Activated gamma-delta T cell treated with Interleukin-2 at 50 U/mL for 16 hours (primary cell): ENCODE results near the gene DOCK1.

Experiments
- DNase-seq: peaks from one replicate; pipeline ENCODE4 v3.0.0-alpha.2; 2020

Gene DOCK1

GRCh38 chr10:126955934-126956711 lies 50.9 kb downstream of the DOCK1 start:
- DNase-seq: no peak

DNA sequence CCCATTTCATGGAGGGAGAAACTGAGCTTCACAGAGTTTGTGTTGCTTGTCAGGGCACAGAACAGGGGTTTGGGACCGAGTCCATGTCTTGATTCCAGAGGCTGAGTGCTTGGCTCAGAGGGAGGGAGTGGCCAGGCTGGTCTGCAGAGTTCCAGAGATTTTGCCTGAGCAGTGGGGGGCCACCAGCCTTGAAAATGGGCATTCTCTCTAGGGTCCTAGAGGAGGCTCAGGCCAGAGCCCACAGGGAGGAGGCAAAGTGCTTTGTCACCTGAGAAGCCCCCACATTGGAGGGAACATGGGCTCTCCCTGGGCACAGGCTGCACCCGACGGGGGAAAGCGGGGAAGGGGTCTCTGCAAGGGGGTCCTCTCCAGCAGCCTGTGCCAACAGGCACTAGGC lies 51.5 kb downstream of the DOCK1 start:
- no peak for DNase-seq

GRCh38 chr10:126957111-126957510 lies 51.9 kb downstream of the DOCK1 start:
- DNase-seq: no peak

DNA sequence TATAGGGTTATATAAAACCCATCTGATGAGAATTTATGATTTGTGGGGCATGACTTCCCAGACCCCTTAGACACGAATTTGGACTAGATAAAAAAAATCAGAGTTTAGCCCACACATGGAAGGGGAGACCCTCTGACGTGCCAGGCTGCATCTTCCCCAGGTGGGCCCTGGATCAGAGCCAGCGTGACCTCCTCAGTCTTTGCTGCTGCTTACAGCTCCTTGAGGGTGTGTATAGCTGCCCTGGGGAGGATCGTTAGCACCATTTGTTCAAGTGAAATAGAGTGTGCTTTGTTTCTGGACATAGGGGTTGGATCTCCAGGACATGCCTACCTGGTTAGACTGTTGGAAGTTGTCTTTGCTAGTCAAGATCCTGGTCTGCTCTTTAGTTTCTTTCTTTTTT lies 54.2 kb downstream of the DOCK1 start:
- DNase-seq: no peak

DNA sequence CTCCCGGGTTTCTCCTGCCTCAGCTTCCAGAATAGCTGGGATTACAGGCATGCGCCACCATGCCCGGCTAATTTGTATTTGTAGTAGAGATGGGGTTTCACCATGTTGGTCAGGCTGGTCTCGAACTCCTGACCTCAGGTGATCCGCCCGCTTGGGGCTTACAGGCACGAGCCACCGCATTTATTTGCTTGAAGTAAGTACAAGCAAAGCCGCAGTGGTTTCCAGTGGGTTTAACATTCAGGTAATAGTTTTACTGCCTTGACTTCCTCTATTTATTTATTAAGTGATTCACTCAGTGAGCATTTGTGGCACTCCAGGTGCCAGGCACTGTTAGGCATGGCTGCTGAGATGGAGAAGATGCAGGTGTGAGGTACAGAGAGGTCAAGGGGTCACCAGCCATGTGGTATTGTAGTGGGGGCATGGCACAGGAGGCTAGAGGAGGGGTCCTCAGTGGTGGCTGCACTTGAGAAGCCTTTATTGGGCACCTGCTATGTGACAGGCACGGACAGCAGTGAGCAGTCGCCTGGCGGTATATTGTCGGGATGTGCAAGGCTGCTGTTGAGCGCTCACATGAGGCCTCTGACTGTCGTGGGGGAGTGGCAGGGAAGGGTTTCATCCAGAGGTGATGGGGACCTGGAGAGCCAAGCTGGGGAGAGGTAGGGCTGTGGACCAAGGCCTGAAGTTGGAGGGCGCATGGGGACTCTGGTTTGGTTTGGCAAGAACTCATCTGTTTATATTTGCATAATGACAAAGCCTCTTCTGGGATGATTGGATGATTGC lies 54.9 kb downstream of the DOCK1 start:
- no peak for DNase-seq

DNA sequence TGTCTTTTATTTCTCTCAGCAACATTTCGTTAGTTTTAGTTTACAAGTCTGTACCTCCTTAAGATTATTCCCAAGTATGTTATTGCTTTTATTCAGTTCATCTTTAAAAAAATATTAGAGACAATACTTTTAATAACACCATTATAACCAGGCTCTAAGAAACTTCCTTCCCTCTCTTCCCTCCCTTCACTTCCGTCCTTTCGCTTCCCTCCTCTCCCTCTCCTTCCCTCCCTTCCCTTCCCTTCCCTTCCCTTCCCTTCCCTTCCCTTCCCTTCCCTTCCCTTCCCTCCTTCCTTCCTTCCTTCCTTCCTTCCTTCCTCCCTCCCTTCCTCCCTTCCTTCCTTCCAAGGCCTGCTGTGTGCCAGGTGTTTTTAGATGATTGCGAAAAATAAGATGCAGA lies 58.1 kb downstream of the DOCK1 start:
- no peak for DNase-seq

GRCh38 chr10:126964190-126964589 lies 59.0 kb downstream of the DOCK1 start:
- no peak for DNase-seq

DNA sequence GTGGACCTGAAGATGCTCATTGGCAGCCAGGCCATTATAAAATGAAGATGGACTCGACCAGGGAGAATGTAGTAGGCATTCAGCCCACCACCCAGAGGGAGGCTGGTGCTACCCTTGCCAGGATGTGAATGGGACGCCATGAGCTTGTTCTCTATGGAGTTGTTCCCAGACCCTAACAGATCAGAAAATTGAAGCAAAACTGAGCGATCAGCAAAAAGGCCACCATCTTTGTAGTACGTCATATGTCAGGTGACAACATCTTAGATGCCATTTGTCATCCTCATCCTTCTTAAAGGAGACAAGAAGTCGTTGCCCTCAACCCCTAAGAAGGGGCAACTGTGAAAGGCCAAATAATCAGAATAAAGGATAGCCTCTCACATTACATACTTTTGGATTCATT lies 61.7 kb downstream of the DOCK1 start:
- DNase-seq: no peak

GRCh38 chr10:126969310-126969709 lies 64.1 kb downstream of the DOCK1 start:
- no peak for DNase-seq

GRCh38 chr10:126972635-126973414 lies 67.6 kb downstream of the DOCK1 start:
- no peak for DNase-seq

- no peak for DNase-seq
These were observed 70.0 kb downstream of the DOCK1 start for GRCh38 chr10:126975221-126975620.

DNA sequence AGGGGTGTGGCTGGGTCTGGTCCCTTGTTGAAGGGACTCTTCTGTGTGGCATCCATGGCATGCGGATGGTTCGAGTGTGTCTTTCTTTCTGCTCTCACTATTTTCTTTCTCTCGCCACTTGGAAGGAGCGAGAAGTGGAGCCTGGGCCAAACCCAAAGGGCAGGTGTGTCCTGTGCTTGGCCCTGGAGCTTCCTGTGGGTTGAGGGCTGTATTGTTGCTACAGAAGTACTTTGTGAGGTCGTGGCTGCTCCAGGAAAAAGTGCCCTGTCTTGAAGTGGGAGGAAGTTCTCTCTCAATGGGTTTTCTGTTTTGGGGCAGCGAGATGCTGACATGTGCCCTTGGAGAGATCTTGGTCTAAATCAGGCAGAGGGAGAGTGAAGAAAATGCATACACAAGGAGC lies 72.0 kb downstream of the DOCK1 start:
- DNase-seq: no peak

DNA sequence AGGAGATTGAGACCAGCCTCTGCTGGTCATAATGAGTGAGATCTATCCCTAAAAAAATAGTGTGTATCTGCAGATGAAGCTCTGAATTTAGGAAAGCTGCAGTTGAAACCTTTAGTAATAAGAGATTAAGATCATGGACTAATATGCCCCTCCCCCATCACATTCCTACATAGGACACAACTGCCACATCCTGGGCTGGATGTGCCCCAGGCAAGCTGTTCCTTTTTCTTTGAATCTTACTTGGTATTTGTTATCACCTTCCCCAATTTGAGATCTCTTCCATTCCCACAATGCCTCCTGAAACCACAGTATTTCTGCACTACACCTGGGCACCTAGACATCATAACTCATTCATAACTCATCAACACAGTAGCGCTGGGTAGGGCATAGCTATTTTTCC lies 74.1 kb downstream of the DOCK1 start:
- no peak for DNase-seq

- no peak for DNase-seq
These were observed 88.0 kb downstream of the DOCK1 start for GRCh38 chr10:126993208-126993607.

DNA sequence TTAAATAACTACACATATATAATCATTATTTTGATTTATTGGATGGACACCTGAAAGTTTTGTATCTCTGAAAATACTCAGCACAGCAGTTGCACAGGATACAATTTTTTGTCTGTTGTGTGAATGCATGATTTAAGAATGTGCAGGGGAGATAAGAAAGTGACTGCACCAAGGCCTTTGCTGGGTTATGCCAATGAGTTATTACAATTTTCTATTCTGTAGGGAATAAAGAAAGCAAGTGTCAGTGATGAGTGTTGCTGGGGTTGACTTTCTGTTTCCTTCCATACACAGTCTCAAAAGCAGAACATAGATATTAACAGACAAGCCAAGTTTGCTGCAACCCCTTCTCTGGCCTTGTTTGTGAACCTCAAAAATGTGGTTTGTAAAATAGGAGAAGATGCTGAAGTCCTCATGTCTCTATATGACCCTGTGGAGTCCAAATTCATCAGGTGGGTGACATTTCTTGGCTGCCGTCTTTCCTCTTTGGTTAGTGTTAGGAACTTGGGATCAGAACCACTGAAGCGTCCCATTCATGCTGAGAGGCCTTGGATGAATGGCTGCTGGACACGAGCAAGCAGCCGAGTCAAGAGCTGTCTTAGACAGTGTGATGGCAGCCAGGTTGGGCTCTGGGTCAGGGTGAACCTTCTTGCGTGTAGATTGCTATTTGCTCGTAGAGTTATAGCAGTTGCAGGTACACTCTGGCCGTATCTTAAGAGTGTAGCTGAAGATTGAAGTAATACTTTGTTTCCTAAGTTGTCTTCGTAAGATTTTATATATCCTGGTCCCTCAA lies 92.8 kb downstream of the DOCK1 start:
- DNase-seq: no peak

- DNase-seq: no peak
These were observed 95.4 kb downstream of the DOCK1 start for GRCh38 chr10:127000598-127000997.

DNA sequence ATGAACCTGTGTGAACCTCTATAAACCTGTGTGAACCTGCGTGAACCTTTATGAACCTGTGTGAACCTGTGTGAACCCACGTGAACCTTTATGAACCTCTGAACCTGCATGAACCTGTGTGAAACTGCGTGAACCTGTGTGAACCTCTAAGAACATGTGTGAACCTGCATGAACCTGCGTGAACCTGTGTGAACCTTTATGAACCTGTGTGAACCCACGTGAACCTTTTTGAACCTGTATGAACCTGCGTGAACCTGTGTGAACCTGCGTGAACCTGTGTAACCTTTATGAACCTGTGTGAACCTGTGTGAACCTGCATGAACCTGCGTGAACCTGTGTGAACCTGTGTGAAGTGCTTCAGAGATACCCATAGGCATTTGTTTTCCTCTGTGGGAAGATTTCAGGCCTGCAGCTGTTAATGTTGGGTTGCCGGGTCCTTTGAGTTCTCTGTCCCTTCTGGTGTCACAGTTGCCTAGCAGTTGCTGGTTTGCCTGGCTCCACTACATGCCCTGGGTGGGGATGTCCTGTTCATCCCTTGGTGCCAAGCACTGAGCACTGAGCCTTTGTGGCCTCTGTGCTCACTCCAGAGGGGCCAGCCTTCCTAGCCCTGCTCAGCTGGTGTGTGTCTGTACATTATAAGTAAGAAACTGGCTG lies 97.9 kb downstream of the DOCK1 start:
- no peak for DNase-seq

DNA sequence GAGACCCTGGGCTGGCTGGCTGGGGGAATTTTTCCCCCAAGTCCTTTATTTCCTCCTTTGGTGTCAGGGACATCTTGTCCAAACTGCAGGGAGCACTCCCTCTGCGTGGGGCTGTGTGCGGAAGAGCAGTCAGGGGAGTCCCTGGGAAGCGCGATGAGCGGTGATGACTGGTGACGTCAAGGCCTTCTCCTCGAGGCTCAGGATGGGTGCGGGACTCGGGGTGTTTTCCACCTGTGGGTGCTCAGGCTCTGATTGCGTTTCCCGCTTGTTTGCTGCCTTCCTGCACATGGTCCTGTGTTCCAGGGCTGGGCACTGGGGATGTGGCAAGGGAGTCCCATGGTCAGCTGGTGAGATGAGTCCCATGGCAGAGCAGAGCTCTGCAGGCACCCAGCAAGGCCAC lies 101.2 kb downstream of the DOCK1 start:
- no peak for DNase-seq

DNA sequence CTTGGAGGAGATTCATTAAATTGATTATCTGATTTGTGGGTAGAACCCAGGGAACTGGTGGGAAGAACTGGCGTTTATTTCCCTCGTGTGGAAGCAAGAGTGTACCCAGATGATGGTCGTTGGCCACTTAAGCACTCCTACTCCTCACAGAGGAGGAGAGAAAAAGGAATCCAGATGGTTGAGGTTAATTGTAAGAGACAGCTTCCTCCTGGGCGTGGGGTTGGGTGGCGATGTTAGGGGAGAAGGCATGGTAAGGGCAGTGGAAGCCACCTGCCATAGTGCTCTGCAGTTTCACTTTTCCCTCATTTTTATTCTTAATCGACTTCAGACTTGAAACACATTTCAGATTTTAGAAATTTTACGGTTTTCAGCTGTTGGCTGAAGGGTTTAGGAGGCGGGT lies 104.1 kb downstream of the DOCK1 start:
- DNase-seq: no peak

GRCh38 chr10:127011174-127011573 lies 105.9 kb downstream of the DOCK1 start:
- DNase-seq: no peak

GRCh38 chr10:127012071-127012768 lies 107.0 kb downstream of the DOCK1 start:
- no peak for DNase-seq

DNA sequence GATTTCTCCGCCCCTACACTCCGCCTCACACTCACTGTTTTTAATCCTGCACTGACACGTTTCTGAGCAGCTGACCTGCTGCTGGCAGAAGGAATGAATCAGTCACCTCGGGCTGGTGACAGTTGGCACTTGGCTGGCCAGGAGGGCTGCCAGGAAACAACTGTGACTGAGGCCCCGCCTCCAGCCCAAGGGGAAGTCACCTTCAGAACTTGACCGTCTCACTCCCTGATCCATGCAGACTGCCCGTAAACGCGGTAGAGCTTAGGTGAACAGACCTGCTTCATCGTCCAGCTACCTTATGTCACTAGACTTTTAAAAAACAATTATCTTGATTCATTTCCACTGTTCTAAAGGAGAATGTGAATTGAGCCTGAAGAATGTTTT lies 107.5 kb downstream of the DOCK1 start:
- DNase-seq: no peak
